Measurements from ENCODE around the gene TMEM179. TPM values are rescaled to one million over a fixed set of nuclear protein-coding genes. Genes with fewer than 3 reads are reported as not detected.

Gene TMEM179
- total and polyA plus RNA-seq, 10 of the 15 experiments (the other 5 are each of a cell fraction or from before 2014, with no cell fraction given): not detected

DNA sequence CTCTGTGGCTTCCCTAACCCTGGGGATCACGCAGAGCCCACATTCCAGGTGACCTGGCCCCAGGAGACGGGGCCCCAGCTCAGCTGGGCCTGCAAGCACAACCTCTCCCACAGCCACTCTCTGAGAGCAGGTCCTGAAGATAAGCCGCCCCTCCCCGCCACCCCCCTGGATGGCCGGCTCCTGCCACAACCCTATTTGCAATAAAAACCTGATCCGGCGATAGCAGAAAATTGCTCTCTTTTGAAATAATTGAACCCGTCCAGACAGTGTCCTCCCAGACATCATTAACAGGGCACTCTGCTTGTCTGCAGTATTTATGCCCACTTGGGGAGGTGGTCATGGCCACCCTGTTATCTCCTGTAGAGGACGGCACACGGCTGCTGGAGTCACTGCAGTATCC, 20.0 kb downstream of the TMEM179 start:
- no peaks in the 10 kb centered on the region for H3K9me3 ChIP-seq (replicated peaks; ENCODE audit: control insufficient read depth, insufficient read depth, low read length)
- no peak for FAIRE-seq
- POLR2A ChIA-PET: no interaction called here
- H3K4me3 ChIP-seq: no peak overlapping the region
- RAD21 ChIA-PET (ENCODE audit: unreplicated experiment): no interaction called here
- TF ChIP-seq, protein P1, sequence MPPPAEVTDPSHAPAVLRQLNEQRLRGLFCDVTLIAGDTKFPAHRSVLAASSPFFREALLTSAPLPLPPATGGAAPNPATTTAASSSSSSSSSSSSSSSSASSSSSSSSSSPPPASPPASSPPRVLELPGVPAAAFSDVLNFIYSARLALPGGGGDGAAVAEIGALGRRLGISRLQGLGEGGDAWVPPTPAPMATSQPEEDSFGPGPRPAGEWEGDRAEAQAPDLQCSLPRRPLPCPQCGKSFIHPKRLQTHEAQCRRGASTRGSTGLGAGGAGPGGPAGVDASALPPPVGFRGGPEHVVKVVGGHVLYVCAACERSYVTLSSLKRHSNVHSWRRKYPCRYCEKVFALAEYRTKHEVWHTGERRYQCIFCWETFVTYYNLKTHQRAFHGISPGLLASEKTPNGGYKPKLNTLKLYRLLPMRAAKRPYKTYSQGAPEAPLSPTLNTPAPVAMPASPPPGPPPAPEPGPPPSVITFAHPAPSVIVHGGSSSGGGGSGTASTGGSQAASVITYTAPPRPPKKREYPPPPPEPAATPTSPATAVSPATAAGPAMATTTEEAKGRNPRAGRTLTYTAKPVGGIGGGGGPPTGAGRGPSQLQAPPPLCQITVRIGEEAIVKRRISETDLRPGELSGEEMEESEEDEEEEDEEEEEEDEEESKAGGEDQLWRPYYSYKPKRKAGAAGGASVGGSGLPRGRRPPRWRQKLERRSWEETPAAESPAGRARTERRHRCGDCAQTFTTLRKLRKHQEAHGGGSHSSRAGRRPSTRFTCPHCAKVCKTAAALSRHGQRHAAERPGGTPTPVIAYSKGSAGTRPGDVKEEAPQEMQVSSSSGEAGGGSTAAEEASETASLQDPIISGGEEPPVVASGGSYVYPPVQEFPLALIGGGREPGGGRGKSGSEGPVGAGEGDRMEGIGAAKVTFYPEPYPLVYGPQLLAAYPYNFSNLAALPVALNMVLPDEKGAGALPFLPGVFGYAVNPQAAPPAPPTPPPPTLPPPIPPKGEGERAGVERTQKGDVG (CRISPR knock-in tag; IDR thresholded peaks at IDR 0.05): no peak
- TF ChIP-seq, protein P2, sequence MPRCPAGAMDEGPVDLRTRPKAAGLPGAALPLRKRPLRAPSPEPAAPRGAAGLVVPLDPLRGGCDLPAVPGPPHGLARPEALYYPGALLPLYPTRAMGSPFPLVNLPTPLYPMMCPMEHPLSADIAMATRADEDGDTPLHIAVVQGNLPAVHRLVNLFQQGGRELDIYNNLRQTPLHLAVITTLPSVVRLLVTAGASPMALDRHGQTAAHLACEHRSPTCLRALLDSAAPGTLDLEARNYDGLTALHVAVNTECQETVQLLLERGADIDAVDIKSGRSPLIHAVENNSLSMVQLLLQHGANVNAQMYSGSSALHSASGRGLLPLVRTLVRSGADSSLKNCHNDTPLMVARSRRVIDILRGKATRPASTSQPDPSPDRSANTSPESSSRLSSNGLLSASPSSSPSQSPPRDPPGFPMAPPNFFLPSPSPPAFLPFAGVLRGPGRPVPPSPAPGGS (IDR thresholded peaks at IDR 0.05; ENCODE audit: borderline replicate concordance, insufficient read depth, low read depth, low read length, poor library complexity, severe bottlenecking): no peak
- TF ChIP-seq, protein P3, sequence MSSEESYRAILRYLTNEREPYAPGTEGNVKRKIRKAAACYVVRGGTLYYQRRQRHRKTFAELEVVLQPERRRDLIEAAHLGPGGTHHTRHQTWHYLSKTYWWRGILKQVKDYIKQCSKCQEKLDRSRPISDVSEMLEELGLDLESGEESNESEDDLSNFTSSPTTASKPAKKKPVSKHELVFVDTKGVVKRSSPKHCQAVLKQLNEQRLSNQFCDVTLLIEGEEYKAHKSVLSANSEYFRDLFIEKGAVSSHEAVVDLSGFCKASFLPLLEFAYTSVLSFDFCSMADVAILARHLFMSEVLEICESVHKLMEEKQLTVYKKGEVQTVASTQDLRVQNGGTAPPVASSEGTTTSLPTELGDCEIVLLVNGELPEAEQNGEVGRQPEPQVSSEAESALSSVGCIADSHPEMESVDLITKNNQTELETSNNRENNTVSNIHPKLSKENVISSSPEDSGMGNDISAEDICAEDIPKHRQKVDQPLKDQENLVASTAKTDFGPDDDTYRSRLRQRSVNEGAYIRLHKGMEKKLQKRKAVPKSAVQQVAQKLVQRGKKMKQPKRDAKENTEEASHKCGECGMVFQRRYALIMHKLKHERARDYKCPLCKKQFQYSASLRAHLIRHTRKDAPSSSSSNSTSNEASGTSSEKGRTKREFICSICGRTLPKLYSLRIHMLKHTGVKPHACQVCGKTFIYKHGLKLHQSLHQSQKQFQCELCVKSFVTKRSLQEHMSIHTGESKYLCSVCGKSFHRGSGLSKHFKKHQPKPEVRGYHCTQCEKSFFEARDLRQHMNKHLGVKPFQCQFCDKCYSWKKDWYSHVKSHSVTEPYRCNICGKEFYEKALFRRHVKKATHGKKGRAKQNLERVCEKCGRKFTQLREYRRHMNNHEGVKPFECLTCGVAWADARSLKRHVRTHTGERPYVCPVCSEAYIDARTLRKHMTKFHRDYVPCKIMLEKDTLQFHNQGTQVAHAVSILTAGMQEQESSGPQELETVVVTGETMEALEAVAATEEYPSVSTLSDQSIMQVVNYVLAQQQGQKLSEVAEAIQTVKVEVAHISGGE (CRISPR knock-in tag; IDR thresholded peaks at IDR 0.05): no peak
- no peak for TF ChIP-seq ZNF384 (IDR thresholded peaks at IDR 0.05; ENCODE audit: borderline replicate concordance, low read depth, low read length)
- TF ChIP-seq, protein P4, sequence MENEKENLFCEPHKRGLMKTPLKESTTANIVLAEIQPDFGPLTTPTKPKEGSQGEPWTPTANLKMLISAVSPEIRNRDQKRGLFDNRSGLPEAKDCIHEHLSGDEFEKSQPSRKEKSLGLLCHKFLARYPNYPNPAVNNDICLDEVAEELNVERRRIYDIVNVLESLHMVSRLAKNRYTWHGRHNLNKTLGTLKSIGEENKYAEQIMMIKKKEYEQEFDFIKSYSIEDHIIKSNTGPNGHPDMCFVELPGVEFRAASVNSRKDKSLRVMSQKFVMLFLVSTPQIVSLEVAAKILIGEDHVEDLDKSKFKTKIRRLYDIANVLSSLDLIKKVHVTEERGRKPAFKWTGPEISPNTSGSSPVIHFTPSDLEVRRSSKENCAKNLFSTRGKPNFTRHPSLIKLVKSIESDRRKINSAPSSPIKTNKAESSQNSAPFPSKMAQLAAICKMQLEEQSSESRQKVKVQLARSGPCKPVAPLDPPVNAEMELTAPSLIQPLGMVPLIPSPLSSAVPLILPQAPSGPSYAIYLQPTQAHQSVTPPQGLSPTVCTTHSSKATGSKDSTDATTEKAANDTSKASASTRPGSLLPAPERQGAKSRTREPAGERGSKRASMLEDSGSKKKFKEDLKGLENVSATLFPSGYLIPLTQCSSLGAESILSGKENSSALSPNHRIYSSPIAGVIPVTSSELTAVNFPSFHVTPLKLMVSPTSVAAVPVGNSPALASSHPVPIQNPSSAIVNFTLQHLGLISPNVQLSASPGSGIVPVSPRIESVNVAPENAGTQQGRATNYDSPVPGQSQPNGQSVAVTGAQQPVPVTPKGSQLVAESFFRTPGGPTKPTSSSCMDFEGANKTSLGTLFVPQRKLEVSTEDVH (IDR thresholded peaks at IDR 0.05; ENCODE audit: low read depth, partially characterized antibody): no peak
- no peak for DNase-seq (ENCODE audit: low read depth, low spot score)
- SMC1A ChIA-PET (ENCODE audit: uncharacterized antibody, unreplicated experiment): no interaction called here
- H3K4me1 ChIP-seq (ENCODE audit: control insufficient read depth, insufficient read depth, low read length): no peaks in the 10 kb centered on the region
- no peak overlapping the region for H3K9ac ChIP-seq (ENCODE audit: control insufficient read depth, insufficient read depth, low read length)
- peaks cover 0 to 4% of the 10 kb centered on the region in 2 experiments; a peak in 2 of 4 replicates for H3K27me3 ChIP-seq (replicated peaks in 1 of 2; ENCODE audit: control insufficient read depth in 2 of 2, insufficient read depth in 2 of 2, low read length in 1 of 2)
- H4K20me1 ChIP-seq (ENCODE audit: control insufficient read depth, insufficient read depth): no peaks in the 10 kb centered on the region
- in situ Hi-C loops (cut with MboI): no loop called here
- WGBS (ENCODE audit: insufficient coverage, insufficient replicate concordance, low lambda C conversion rate, missing lambda C conversion rate): 28% methylated on average over 10 of the region's 10 CpGs
- BruUV-seq (replicated peaks): no TSS peak
- no peak overlapping the region for H3K4me2 ChIP-seq (ENCODE audit: control insufficient read depth, insufficient read depth)
- intact Hi-C loops (cut with micrococcal nuclease; ENCODE audit: unreplicated experiment): no loop called here
- no peaks in the 10 kb centered on the region for H3K79me2 ChIP-seq (ENCODE audit: control insufficient read depth, insufficient read depth, low read length)
- no peak overlapping the region for H2AFZ ChIP-seq (ENCODE audit: control insufficient read depth, low read depth, low read length)
- CTCF ChIA-PET: no interaction called here
- no peaks in the 10 kb centered on the region for H3K36me3 ChIP-seq (ENCODE audit: control insufficient read depth in 2 of 2, insufficient read depth in 2 of 2, low read length in 1 of 2)
- no peak overlapping the region for H3K27ac ChIP-seq (ENCODE audit: control insufficient read depth, insufficient read depth)
- ATAC-seq: no peak
